ENCODE results near the gene FBRSL1. TPM values are rescaled to one million over a fixed set of nuclear protein-coding genes. Genes with fewer than 3 reads are reported as not detected.

Gene FBRSL1
- total RNA-seq, 4 donors from 2014 or later = 14.4 to 28.1 (median 18.5) TPM

DNA sequence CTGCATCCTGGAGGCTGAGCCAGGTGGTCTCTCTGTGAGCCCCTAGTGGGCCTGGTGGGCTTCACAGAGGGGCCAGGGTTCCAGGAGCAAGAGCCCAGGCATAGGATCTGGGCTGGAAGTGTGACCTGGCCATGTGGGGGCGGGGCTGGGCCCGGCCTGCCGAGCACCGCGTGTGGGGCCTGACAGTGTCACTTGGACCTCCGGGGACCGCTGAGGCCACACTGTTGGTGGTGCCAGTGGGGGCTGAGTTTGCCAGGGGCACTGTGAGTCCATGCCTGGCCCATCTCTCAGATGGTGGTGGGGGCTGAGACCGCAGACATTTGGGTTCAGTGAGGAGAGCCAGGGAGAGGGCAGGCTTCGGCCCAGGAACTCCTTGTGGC, 5.2 kb downstream of the FBRSL1 start:
- intact Hi-C loops (cut with DNase I) = loop anchor here (10.0 kb wide), 2 partner anchors 350 to 410 kb away; partner anchors contain the start of genes DDX51 and NOC4L
- Histone ChIP-seq H3K4me1 (peaks cover 84 to 95% (median 94%) of the 10 kb centered on the region in 4 donors), H3K36me3 (peaks cover 0 to 8% (median 4%) of the 10 kb centered on the region in 4 donors), H3K4me3 (no peak overlapping the region), H3K9me3 (no peaks in the 10 kb centered on the region), H3K27me3 (no peaks in the 10 kb centered on the region), H3K27ac (replicated peaks in 1 of 4) (no peak overlapping the region)
- TF ChIP-seq EP300 (IDR thresholded peaks at IDR 0.05) (no peak), POLR2A (IDR thresholded peaks at IDR 0.05; ENCODE audit: low read depth) (no peak), POLR2AphosphoS5 (IDR thresholded peaks at IDR 0.05) (no peak)
- TF ChIP-seq, protein P1, sequence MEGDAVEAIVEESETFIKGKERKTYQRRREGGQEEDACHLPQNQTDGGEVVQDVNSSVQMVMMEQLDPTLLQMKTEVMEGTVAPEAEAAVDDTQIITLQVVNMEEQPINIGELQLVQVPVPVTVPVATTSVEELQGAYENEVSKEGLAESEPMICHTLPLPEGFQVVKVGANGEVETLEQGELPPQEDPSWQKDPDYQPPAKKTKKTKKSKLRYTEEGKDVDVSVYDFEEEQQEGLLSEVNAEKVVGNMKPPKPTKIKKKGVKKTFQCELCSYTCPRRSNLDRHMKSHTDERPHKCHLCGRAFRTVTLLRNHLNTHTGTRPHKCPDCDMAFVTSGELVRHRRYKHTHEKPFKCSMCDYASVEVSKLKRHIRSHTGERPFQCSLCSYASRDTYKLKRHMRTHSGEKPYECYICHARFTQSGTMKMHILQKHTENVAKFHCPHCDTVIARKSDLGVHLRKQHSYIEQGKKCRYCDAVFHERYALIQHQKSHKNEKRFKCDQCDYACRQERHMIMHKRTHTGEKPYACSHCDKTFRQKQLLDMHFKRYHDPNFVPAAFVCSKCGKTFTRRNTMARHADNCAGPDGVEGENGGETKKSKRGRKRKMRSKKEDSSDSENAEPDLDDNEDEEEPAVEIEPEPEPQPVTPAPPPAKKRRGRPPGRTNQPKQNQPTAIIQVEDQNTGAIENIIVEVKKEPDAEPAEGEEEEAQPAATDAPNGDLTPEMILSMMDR (IDR thresholded peaks at IDR 0.05) = no peak
- WGBS = 100% methylated on average over 1 of the region's 9 CpGs
- no peak for DNase-seq (ENCODE audit: extremely low spot score)

GRCh38 chr12:132495629-132496357, 5.8 kb downstream of the FBRSL1 start:
- Histone ChIP-seq H3K4me3 (no peak overlapping the region), H3K36me3 (peaks cover 0 to 8% (median 4%) of the 10 kb centered on the region in 4 donors), H3K4me1 (peaks cover 90 to 100% (median 100%) of the 10 kb centered on the region in 4 donors), H3K9me3 (no peaks in the 10 kb centered on the region), H3K27ac (replicated peaks in 1 of 4) (no peak overlapping the region), H3K27me3 (no peaks in the 10 kb centered on the region)
- TF ChIP-seq POLR2AphosphoS5 (IDR thresholded peaks at IDR 0.05) (no peak), EP300 (IDR thresholded peaks at IDR 0.05) (no peak), POLR2A (IDR thresholded peaks at IDR 0.05; ENCODE audit: low read depth) (no peak)
- TF ChIP-seq, protein P1 (IDR thresholded peaks at IDR 0.05) = no peak
- no peak for DNase-seq (ENCODE audit: extremely low spot score)
- intact Hi-C loops (cut with DNase I) = loop anchor here (10.0 kb wide), 2 partner anchors 351 to 411 kb away; partner anchors contain the start of genes DDX51 and NOC4L
- WGBS = 63% methylated on average over 15 of the region's 31 CpGs

GRCh38 chr12:132496358-132496669, 6.4 kb downstream of the FBRSL1 start:
- intact Hi-C loops (cut with DNase I) = loop anchor here (10.0 kb wide), 2 partner anchors 352 to 412 kb away; partner anchors contain the start of genes DDX51 and NOC4L
- no peaks in the 10 kb centered on the region for H3K9me3 ChIP-seq
- no peak overlapping the region for H3K4me3 ChIP-seq
- TF ChIP-seq EP300 (IDR thresholded peaks at IDR 0.05) (no peak), POLR2AphosphoS5 (IDR thresholded peaks at IDR 0.05) (no peak), POLR2A (IDR thresholded peaks at IDR 0.05; ENCODE audit: low read depth) (no peak)
- TF ChIP-seq, protein P1 (IDR thresholded peaks at IDR 0.05) = no peak
- H3K36me3 ChIP-seq = peaks cover 0 to 8% (median 4%) of the 10 kb centered on the region in 4 donors
- no peaks in the 10 kb centered on the region for H3K27me3 ChIP-seq
- whole genome bisulfite sequencing = 88% methylated on average over 8 of the region's 10 CpGs
- peaks cover 95 to 100% (median 100%) of the 10 kb centered on the region in 4 donors for H3K4me1 ChIP-seq
- no peak overlapping the region for H3K27ac ChIP-seq (replicated peaks in 1 of 4)
- DNase-seq (ENCODE audit: extremely low spot score) = no peak

DNA sequence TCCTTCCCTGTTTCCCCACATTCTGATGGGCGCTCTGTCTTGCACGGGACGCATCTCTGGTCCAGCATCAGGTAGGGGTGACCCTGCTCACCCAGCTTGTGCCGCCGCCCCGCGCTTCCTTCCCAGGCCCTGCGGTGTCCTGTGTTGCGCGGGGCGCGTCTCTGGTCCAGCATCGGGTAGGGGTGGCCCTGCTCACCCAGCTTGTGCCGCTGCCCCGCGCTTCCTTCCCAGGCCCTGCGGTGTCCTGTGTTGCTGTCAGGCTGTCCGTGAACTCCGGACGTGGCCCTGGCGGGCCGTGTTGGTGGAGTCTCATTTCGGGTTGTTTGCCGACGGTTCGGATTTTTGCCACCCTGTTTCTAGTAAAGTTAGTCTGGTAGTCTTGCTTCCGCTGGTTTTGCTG, 6.8 kb downstream of the FBRSL1 start:
- WGBS = 92% methylated on average over 27 of the region's 27 CpGs
- intact Hi-C loops (cut with DNase I) = loop anchor here (10.0 kb wide), 2 partner anchors 352 to 412 kb away; partner anchors contain the start of genes DDX51 and NOC4L

More for the DNA sequence above, 6.8 kb downstream of the FBRSL1 start:
- peaks cover 0 to 8% (median 3%) of the 10 kb centered on the region in 4 donors for H3K36me3 ChIP-seq
- H3K4me1 ChIP-seq = peaks cover 95 to 100% (median 100%) of the 10 kb centered on the region in 4 donors
- H3K27me3 ChIP-seq = no peaks in the 10 kb centered on the region
- H3K27ac ChIP-seq (replicated peaks in 1 of 4) = no peak overlapping the region
- no peak for DNase-seq (ENCODE audit: extremely low spot score)
- no peaks in the 10 kb centered on the region for H3K9me3 ChIP-seq
- TF ChIP-seq, protein P1 (IDR thresholded peaks at IDR 0.05) = no peak
- TF ChIP-seq EP300 (IDR thresholded peaks at IDR 0.05) (no peak), POLR2A (IDR thresholded peaks at IDR 0.05; ENCODE audit: low read depth) (no peak), POLR2AphosphoS5 (IDR thresholded peaks at IDR 0.05) (no peak)
- H3K4me3 ChIP-seq = no peak overlapping the region

Measured in esophagus muscularis mucosa (tissue), 4 donors.